Bone marrow (tissue), 2 donors: ENCODE results near the gene SGCA.

Source experiments
- DNase-seq, 2 donors: peaks; one replicate each; lab custom pipeline; 2025; lab: John Stamatoyannopoulos, UW

The SGCA gene

GRCh38 chr17:50221864-50222545, 56.2 kb downstream of the SGCA start:
- no peak for DNase-seq

DNA sequence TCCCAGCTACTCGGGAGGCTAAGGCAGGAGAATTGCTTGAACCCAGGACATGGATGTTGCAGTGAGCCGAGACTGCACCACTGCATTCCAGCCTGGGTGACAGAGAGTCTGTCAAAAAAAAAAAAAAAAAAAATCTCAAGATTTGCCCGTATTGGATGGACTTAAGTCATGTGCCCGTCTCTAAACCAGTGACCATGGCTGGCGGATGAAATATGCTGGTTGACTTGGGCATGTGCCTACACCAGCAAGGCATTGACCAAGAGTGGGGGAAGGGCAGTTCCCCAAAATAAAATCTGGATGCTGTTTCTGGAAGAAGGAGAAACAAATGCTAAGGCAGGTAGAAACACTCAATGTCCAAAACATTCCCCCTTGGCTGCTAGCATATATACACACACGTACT, 57.1 kb downstream of the SGCA start:
- DNase-seq: no peak
